H9 (cell line): ENCODE data around the gene KRTAP12-1. TPM values are rescaled to one million over a fixed set of nuclear protein-coding genes. Genes with fewer than 3 reads are reported as not detected.

ENCODE experiments used
- DNase-seq: peaks from one replicate; pipeline ENCODE4 v3.0.0-alpha.2; 2017
- H2AFZ ChIP-seq: one replicate; pipeline ENCODE4 v1.6.1; 2013; ENCODE audit warnings: mild to moderate bottlenecking, low read length, control low read depth, moderate library complexity
- H2AK5ac ChIP-seq: 2 replicates; pipeline ENCODE4 v1.6.1; 2013; ENCODE audit warnings: low read length, control low read depth, mixed read lengths; ENCODE audit not compliant: insufficient read length
- H2BK120ac ChIP-seq: one replicate; pipeline ENCODE4 v1.6.1; 2013; ENCODE audit warnings: low read depth, mild to moderate bottlenecking, low read length, control low read depth, inconsistent platforms; ENCODE audit not compliant: poor library complexity, severe bottlenecking
- H2BK12ac ChIP-seq: 2 replicates; pipeline ENCODE4 v1.6.1; 2013; ENCODE audit warnings: low read length, control low read depth, mixed read lengths, low read depth; ENCODE audit not compliant: insufficient read length
- H2BK15ac ChIP-seq: 2 replicates; pipeline ENCODE4 v1.6.1; 2013; ENCODE audit warnings: low read depth, low read length, control low read depth
- H2BK20ac ChIP-seq: one replicate; pipeline ENCODE4 v1.6.1; 2013; ENCODE audit warnings: low read depth, mild to moderate bottlenecking, low read length, control low read depth, inconsistent platforms; ENCODE audit not compliant: poor library complexity, severe bottlenecking
- H2BK5ac ChIP-seq: 2 replicates; pipeline ENCODE4 v1.6.1; 2013; ENCODE audit warnings: low read length, control low read depth, mixed read lengths; ENCODE audit not compliant: insufficient read length
- H3K14ac ChIP-seq: 2 replicates; pipeline ENCODE4 v1.6.1; 2013; ENCODE audit warnings: low read length, control low read depth; ENCODE audit not compliant: insufficient read depth
- H3K18ac ChIP-seq: 2 replicates; pipeline ENCODE4 v1.6.1; 2013; ENCODE audit warnings: low read depth, mild to moderate bottlenecking, mixed read lengths, low read length, control low read depth; ENCODE audit not compliant: insufficient read length
- H3K23ac ChIP-seq: 2 replicates; pipeline ENCODE4 v1.6.1; 2013; ENCODE audit warnings: low read length, control low read depth, mixed read lengths, low read depth; ENCODE audit not compliant: insufficient read length
- H3K23me2 ChIP-seq: 2 replicates; pipeline ENCODE4 v1.6.1; 2013; ENCODE audit warnings: low read depth, mild to moderate bottlenecking, mixed read lengths, low read length, control low read depth; ENCODE audit not compliant: insufficient read length, poor library complexity, severe bottlenecking
- H3K27ac ChIP-seq: 2 replicates; pipeline ENCODE4 v1.5.1; 2013; ENCODE audit warnings: low read length, control low read depth, mixed read lengths, low read depth; ENCODE audit not compliant: insufficient read length
- H3K27me3 ChIP-seq: 2 replicates; pipeline ENCODE4 v1.6.1; 2013; ENCODE audit warnings: low read length, control low read depth, inconsistent platforms; ENCODE audit not compliant: insufficient read depth
- H3K4ac ChIP-seq: 2 replicates; pipeline ENCODE4 v1.6.1; 2013; ENCODE audit warnings: low read depth, mild to moderate bottlenecking, control low read depth, inconsistent platforms, low read length, moderate library complexity
- H3K4me1 ChIP-seq: 2 replicates; pipeline ENCODE4 v1.6.1; 2013; ENCODE audit warnings: low read length, control low read depth, inconsistent platforms; ENCODE audit not compliant: insufficient read depth
- H3K4me2 ChIP-seq: 2 replicates; pipeline ENCODE4 v1.6.1; 2013; ENCODE audit warnings: low read length, control low read depth, mixed read lengths; ENCODE audit not compliant: insufficient read length, insufficient read depth
- H3K56ac ChIP-seq: 2 replicates; pipeline ENCODE4 v1.6.1; 2013; ENCODE audit warnings: low read depth, mild to moderate bottlenecking, mixed read lengths, low read length, control low read depth; ENCODE audit not compliant: insufficient read length
- H3K79me1 ChIP-seq: 2 replicates; pipeline ENCODE4 v1.6.1; 2013; ENCODE audit warnings: low read depth, mild to moderate bottlenecking, moderate library complexity, low read length, control low read depth, inconsistent platforms; ENCODE audit not compliant: insufficient read depth, poor library complexity, severe bottlenecking
- H3K79me2 ChIP-seq: 2 replicates; pipeline ENCODE4 v1.6.1; 2013; ENCODE audit warnings: low read length, control low read depth, inconsistent platforms; ENCODE audit not compliant: insufficient read depth
- H3K9ac ChIP-seq: 2 replicates; pipeline ENCODE4 v1.6.1; 2013; ENCODE audit warnings: low read length, control low read depth, mixed read lengths; ENCODE audit not compliant: insufficient read length; ENCODE audit errors: extremely low read depth
- H3K9me3 ChIP-seq: one replicate; pipeline ENCODE4 v1.6.1; 2013; ENCODE audit warnings: low read depth, low read length, inconsistent platforms; ENCODE audit not compliant: control insufficient read depth
- H3T11ph ChIP-seq: one replicate; pipeline ENCODE4 v1.6.1; 2013; ENCODE audit warnings: mild to moderate bottlenecking, low read length, control low read depth, inconsistent platforms
- H4K20me1 ChIP-seq: one replicate; pipeline ENCODE4 v1.6.1; 2013; ENCODE audit not compliant: control insufficient read depth, insufficient read length, insufficient read depth
- H4K5ac ChIP-seq: 2 replicates; pipeline ENCODE4 v1.6.1; 2013; ENCODE audit warnings: low read depth, mild to moderate bottlenecking, mixed read lengths, low read length, control low read depth; ENCODE audit not compliant: insufficient read length
- H4K8ac ChIP-seq: replicated peaks from 2 replicates; pipeline ENCODE4 v1.6.1; 2013; ENCODE audit warnings: low read length, control low read depth, mixed read lengths, low read depth; ENCODE audit not compliant: insufficient read length
- H4K91ac ChIP-seq: 2 replicates; pipeline ENCODE4 v1.6.1; 2013; ENCODE audit warnings: low read depth, mild to moderate bottlenecking, moderate library complexity, mixed read lengths, low read length, control low read depth; ENCODE audit not compliant: insufficient read length
- H3K27ac Mint-ChIP-seq, 3 experiments: 2 replicates in 2 of 3; 3 replicates in 1 of 3; pipeline ENCODE4 v1.8.0; 2020 to 2021; ENCODE audit warnings: mixed read lengths in 3 of 3, mild to moderate bottlenecking in 1 of 3, moderate library complexity in 1 of 3
- H3K27me3 Mint-ChIP-seq: 2 replicates; pipeline ENCODE4 v1.8.0; 2021; ENCODE audit warnings: low read depth, mild to moderate bottlenecking, moderate library complexity, mixed read lengths
- H3K36me3 Mint-ChIP-seq, 3 experiments: 2 replicates in 2 of 3; 3 replicates in 1 of 3; pipeline ENCODE4 v1.8.0; 2020 to 2021; ENCODE audit warnings: low read depth in 3 of 3, mixed read lengths in 3 of 3; ENCODE audit not compliant: insufficient read depth in 1 of 3
- H3K4me1 Mint-ChIP-seq, 2 experiments: 2 replicates each; pipeline ENCODE4 v1.8.0; 2020; ENCODE audit warnings: mixed read lengths in 2 of 2
- H3K4me3 Mint-ChIP-seq, 2 experiments: 2 replicates in 1 of 2; 3 replicates in 1 of 2; pipeline ENCODE4 v1.8.0; 2020 to 2021; ENCODE audit warnings: mild to moderate bottlenecking in 2 of 2, mixed read lengths in 2 of 2, moderate library complexity in 1 of 2
- H3K9me3 Mint-ChIP-seq, 2 experiments: 2 replicates in 1 of 2; 3 replicates in 1 of 2; pipeline ENCODE4 v1.8.0; 2020; ENCODE audit warnings: mild to moderate bottlenecking in 2 of 2, mixed read lengths in 2 of 2, moderate library complexity in 1 of 2
- WGBS: extraction: QIAGEN DNeasy Blood & Tissue Kit; methylation state at CpG from one replicate; pipeline ENCODE4 v1.1.7; 2013; ENCODE audit warnings: missing lambda C conversion rate, low lambda C conversion rate, mixed read lengths; ENCODE audit not compliant: insufficient read length; ENCODE audit errors: extremely low coverage; 5-methylcytosine and 5-hydroxymethylcytosine counted together
- total RNA-seq: library from RNA; stranded (reverse); gene quantifications from 2 replicates; pipeline ENCODE4 v1.2.1, GENCODE V29; 2021
- TF ChIP-seq, protein P1 (sequence below): fragments of 200-600 bp; sonication (generic); conservative IDR thresholded peaks from 3 replicates; pipeline ENCODE4 v1.8.0; 2021; ENCODE audit warnings: antibody characterized with exemption, mild to moderate bottlenecking

The KRTAP12-1 gene
- total RNA-seq, 1 experiment from 2014 or later: not detected

DNA sequence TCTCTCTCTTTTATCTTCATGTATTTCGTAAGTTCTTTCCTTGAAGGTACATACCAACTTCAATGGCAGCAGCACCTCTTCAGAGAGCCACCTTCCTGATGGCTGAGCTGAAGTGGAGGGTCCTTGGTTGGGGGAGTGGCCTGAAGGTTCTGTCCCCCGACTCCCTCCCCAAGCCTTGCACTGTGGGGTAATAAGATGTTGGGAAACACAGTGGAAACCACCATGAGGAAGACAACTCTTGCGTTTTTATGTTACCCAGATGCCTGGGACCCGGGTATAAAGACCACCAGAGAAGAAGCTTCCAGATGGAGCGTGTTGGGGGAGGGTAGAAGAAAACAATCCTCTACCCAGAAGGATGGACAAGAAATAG, 23.4 kb downstream of the KRTAP12-1 start:
- Mint-ChIP-seq H3K36me3 (peaks cover 2 to 10% (median 5%) of the 10 kb centered on the region in 3 experiments; a peak in 4 of 7 replicates), H3K27me3 (peaks cover 14% of the 10 kb centered on the region), H3K9me3 (peaks cover 8 to 11% of the 10 kb centered on the region in 2 experiments; a peak in 4 of 5 replicates), H3K4me3 (no peak overlapping the region; a peak in 1 of 5 replicates), H3K4me1 (peaks cover 32 to 38% of the 10 kb centered on the region in 2 experiments), H3K27ac (no peak overlapping the region)
- no peaks in the 10 kb centered on the region for H3K9me3 ChIP-seq
- no peak overlapping the region for H2BK20ac ChIP-seq
- DNase-seq: no peak
- no peak overlapping the region for H3K27ac ChIP-seq
- no peaks in the 10 kb centered on the region for H4K20me1 ChIP-seq
- H3K4ac ChIP-seq: no peak overlapping the region
- H2BK5ac ChIP-seq: no peak overlapping the region
- WGBS: no CpG with 5 or more reads among the region's 5 CpGs
- no peak overlapping the region for H3K18ac ChIP-seq
- H3K23me2 ChIP-seq: no peaks in the 10 kb centered on the region
- no peak overlapping the region for H2BK12ac ChIP-seq
- TF ChIP-seq, protein P1, sequence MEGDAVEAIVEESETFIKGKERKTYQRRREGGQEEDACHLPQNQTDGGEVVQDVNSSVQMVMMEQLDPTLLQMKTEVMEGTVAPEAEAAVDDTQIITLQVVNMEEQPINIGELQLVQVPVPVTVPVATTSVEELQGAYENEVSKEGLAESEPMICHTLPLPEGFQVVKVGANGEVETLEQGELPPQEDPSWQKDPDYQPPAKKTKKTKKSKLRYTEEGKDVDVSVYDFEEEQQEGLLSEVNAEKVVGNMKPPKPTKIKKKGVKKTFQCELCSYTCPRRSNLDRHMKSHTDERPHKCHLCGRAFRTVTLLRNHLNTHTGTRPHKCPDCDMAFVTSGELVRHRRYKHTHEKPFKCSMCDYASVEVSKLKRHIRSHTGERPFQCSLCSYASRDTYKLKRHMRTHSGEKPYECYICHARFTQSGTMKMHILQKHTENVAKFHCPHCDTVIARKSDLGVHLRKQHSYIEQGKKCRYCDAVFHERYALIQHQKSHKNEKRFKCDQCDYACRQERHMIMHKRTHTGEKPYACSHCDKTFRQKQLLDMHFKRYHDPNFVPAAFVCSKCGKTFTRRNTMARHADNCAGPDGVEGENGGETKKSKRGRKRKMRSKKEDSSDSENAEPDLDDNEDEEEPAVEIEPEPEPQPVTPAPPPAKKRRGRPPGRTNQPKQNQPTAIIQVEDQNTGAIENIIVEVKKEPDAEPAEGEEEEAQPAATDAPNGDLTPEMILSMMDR: no peak
- H3K14ac ChIP-seq: no peak overlapping the region
- no peak overlapping the region for H4K8ac ChIP-seq
- no peak overlapping the region for H4K5ac ChIP-seq
- no peaks in the 10 kb centered on the region for H3K27me3 ChIP-seq
- H3T11ph ChIP-seq: no peak overlapping the region
- no peak overlapping the region for H3K56ac ChIP-seq
- no peak overlapping the region for H4K91ac ChIP-seq
- H3K4me2 ChIP-seq: no peak overlapping the region
- no peak overlapping the region for H3K23ac ChIP-seq
- no peaks in the 10 kb centered on the region for H3K4me1 ChIP-seq
- no peak overlapping the region for H2BK15ac ChIP-seq
- no peak overlapping the region for H2BK120ac ChIP-seq
- H2AK5ac ChIP-seq: no peak overlapping the region
- no peak overlapping the region for H2AFZ ChIP-seq
- H3K79me2 ChIP-seq: no peaks in the 10 kb centered on the region
- no peak overlapping the region for H3K9ac ChIP-seq
- H3K79me1 ChIP-seq: no peaks in the 10 kb centered on the region
